Stimulated activated CD4-positive, alpha-beta T cell treated with anti-CD3 and anti-CD28 coated beads, Interleukin-12 subunit alpha, Interleukin-12 subunit beta, amount 100 ng/mL, for 48 hours (primary cell): ENCODE data around the gene PTDSS2.
"Not testable (repeated sequence)": the region's sequence is repeated elsewhere in the genome, so short reads cannot be mapped to it uniquely, and the experiment has no call there.

Source experiments
- DNase-seq, 3 donors: peaks; one replicate each; pipeline ENCODE4 v3.0.0-alpha.2; 2020; ENCODE audit warnings: low read depth in 2 of 3, low spot score in 1 of 3

The PTDSS2 gene

DNA sequence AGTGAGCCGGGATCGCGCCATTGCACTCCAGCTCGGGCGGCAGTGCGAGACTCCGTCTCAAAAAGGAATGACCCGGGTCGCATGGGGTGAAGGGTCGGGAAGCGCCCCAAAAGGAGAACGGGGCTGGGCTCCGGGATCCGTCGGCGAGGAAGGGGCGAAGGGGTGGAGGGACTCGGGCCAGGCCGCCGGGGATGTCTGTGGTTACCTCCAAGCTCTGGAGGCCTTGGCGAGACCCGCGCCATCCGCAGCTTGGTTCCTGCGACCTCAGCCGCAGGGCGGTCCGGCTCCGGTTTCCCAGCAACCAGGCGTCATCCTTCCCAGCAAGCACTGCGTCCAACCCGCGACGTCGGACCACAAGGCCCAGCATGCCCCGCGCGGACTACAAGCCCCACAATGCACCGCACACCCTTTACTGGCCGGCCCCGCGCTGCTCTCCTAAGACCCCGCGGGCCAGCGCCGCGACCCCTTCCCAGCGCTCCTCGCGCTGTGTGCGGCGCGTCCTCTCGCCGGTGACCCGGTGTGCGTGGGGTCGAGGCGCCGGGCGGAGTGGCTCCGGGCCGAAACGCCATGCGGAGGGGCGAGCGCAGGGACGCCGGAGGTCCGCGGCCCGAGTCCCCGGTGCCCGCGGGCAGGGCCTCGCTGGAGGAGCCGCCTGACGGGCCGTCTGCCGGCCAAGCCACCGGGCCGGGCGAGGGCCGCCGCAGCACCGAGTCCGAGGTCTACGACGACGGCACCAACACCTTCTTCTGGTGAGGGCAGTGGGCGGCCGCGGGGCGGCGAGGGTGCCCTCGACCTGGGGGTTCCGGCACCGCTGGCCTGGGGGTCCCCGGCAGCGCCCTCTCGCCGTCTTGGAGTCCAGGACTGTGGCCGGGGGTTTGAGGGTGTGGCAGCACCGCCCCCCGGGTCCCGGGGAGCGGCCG is at the start of gene PTDSS2:
TSS of gene PTDSS2 (plus strand) at position 391 of the 920 bp plus-strand sequence. CDS start at position 568, 177 bp downstream.
- peak; percentile 90 to 94 (median 92) for DNase-seq

DNA sequence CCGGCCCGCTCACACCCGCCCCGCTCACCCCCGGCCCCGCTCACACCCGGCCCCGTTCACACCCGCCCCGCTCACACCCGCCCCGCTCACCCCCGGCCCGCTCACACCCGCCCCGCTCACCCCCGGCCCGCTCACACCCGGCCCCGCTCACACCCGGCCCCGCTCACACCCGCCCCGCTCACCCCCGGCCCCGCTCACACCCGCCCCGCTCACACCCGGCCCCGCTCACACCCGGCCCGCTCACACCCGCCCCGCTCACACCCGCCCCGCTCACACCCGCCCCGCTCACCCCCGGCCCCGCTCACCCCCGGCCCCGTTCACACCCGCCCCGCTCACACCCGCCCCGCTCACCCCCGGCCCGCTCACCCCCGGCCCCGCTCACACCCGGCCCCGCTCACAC is 48.9 kb upstream of the PTDSS2 start:
- DNase-seq: not testable (repeated sequence)

DNA sequence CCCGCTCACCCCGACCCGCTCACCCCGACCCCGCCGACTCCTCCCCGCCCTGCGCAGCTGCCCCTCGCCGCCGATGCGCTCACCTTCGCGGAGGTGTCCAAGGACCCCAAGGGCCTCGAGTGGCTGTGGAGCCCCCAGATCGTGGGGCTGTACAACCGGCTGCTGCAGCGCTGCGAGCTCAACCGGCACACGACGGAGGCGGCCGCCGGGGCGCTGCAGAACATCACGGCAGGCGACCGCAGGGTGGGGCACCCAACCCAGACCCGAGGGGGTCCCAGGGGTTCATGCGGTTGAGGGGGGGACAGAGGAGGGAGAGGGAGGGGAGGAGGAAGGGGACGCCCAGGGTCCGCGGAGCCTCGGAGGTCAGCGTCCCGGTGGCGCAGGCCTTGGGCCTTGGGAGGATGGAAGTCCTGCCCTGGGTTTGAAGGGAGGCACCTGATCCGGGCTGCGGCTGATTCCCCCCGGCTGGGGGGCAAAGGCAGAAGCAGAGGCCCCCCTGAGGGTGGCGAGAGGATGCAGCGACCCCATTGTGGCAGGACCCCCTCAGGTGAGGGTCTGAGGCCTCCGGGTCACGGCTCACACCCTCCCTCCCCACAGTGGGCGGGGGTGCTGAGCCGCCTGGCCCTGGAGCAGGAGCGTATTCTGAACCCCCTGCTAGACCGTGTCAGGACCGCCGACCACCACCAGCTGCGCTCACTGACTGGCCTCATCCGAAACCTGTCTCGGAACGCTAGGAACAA is 46.9 kb upstream of the PTDSS2 start:
- DNase-seq: no peak

DNA sequence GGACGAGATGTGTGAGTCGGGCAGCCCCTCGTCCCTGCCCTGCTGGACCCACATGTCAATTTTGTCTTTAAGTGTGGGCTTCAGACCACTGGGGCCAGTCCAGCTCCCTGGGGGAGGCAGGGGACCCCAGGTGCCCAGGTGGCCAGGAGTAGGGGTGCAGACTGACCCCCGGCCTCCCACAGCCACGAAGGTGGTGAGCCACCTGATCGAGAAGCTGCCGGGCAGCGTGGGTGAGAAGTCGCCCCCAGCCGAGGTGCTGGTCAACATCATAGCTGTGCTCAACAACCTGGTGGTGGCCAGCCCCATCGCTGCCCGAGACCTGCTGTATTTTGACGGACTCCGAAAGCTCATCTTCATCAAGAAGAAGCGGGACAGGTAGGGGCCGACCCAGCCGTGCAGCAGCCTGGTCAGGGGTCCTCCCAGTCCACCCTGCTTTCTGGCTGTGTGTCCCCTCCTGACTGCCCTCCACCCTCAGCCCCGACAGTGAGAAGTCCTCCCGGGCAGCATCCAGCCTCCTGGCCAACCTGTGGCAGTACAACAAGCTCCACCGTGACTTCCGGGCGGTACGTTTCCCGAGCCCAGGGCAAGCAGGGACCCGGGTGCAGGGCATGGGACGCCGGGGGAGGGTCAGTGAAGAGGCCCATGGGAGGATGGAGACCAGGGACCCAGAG is 46.2 kb upstream of the PTDSS2 start:
- no peak for DNase-seq

DNA sequence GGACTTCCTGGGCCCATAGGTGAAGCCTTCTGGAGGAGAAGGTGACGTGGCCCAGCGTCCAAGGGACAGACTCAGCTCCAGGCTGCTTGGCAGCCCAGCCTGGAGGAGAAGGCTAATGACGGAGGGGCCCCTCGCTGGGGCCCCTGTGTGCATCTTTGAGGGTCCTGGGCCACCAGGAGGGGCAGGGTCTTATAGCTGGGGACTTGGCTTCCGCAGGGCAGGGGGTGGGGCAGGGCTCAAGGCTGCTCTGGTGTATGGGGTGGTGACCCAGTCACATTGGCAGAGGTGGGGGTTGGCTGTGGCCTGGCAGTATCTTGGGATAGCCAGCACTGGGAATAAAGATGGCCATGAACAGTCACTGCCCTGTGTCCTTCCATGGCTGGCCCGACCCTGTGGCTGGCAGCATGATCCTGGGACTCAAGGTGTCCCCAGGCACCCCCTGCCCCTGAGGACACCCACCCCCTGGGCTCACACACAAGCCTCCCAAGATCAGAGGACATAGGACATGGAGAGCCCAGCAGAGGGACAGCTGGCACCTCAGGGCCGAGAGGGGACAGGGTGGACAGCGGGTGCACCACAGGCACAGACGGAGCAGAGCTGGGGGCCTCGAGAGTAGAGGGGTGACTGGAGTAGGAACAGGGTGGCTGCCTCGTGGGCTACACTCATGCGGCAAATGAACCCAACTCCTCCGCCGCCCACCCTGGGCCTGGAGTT is 45.4 kb upstream of the PTDSS2 start:
- no peak for DNase-seq

DNA sequence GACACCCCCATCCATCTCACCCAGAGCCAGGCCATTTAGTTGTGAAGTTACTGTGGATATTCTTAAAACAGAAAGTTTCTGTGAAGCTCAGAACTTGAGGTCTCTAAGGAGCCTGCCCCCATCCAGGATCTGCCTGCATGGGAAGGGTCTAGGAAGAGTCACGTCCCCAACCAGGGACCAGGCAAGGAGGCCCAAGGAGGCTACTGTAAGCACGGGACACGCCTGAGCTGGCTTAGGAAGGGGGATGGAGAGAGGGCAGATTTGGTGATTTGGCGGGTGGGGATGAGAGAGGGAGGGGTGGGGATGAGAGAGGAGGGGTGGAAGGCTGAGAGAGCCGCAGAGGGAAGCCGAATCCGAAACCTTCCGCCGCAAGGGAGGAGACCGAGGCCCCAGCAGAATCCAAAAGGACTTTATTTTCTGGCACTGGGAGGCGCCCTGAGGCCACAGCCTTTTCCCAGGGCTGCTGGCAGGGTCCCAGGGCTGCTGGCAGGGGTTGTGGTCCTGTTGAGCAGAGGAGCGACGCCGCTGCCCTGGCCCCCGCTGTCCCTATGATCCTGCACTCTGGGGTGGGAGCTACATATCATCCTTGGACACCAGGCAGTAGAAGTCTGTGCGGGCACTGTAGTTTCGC is 44.6 kb upstream of the PTDSS2 start:
- no peak for DNase-seq

DNA sequence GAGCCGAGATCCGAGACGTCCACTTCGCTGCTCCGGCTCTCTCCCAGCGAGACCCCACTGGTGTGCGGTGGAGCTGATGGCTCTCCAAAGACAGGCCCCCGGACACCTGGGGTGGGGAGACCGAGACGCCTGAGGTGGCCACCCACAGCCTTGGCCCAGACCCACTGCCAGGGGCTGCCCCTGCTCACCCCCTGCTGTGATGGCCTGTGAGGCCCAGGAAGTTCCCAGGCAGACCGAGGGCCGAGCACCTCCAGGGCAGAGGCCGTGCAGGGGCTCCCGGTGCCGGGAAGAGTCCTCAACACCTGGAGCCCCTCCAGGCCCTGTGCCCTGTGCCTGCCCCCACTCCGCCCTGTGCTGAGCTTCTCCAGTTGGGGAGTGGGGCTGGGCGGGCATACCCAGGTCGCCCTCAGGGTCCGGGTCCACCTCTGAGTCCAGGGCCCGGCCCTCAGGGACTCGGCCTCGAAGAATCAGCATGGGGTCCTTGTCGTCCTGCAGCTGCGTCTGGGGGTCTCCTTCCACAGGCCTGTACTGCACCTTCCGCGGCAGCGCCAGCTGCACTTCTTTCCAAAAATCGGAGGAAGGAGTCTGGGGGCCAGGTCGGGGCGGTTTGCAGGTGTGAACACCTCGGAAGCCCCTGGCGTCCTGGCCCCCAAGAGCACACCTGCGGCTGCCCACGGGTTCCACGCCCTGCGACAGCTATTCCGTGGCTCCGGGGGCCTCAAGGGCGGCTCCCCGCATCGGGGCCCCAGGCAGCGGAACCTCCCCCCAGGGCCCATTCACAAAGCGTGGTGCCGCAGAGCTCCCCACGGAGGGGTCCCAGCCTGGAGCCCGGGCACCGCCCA is 43.9 kb upstream of the PTDSS2 start:
- no peak for DNase-seq

DNA sequence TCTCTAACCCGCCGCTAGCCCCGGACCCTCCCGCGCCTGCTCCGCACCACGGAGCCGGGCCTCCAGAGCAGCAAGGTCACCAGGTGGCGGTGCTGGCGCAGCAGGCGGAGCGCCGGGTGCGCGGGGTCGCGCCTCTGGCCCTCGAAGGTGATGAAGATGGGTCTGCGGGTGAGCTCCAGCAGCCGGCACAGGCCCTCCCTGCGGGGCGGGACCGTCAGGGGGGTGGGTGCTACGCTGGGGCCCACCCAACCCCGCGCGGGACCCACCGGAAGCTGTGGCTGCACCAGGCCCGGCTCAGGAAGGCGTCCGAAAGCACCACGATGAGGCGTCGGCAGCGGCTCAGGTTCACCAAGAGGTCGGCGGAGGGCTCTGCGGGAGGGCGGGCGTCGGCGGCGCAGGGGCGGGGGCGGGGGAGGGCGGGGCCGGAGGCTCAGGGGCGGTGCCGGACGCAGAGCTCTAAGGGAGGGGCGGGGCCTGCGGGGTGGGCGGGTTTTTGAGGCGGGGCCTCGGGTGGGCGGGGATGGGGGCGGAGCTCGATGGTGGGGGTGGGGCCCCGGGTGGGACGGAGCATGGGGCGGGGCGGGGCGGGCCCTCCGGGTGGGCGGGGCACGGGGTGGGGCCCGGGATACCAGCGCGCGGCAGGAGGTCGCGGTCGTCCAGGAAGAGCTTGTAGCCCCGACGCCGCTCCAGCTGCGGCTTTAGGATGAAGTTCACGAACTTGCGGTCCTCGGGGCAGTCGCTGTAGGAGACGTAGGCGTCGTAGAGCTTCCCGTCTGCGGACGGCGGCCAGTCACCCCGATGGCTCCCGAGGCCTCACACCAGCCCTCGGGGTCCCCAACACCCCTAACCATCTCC is 43.1 kb upstream of the PTDSS2 start:
- peak; percentile 73 to 80 (median 79) for DNase-seq

DNA sequence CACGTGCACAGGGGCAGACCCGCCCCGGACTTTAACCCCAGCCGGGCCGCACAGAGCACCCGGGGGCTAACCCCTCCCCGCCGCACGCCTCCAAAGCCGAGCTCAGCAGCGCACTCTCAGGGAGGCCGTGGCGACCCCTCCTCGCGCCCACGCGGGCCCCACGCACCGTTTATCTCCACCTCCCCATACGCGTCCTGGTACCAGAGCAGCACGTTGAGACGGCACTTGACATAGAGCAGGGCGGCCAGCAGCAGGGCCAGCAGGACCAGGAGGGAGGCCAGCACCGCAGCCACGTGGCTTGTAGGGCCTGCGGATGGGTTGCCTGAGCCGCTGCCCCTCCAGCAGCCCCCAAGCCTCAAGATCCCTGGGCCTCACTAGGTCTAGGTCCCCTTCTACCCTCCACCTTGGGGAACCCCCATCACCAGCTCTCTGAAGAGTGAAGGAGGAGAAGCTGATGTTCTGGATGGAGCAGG is 42.4 kb upstream of the PTDSS2 start:
- DNase-seq: no peak

DNA sequence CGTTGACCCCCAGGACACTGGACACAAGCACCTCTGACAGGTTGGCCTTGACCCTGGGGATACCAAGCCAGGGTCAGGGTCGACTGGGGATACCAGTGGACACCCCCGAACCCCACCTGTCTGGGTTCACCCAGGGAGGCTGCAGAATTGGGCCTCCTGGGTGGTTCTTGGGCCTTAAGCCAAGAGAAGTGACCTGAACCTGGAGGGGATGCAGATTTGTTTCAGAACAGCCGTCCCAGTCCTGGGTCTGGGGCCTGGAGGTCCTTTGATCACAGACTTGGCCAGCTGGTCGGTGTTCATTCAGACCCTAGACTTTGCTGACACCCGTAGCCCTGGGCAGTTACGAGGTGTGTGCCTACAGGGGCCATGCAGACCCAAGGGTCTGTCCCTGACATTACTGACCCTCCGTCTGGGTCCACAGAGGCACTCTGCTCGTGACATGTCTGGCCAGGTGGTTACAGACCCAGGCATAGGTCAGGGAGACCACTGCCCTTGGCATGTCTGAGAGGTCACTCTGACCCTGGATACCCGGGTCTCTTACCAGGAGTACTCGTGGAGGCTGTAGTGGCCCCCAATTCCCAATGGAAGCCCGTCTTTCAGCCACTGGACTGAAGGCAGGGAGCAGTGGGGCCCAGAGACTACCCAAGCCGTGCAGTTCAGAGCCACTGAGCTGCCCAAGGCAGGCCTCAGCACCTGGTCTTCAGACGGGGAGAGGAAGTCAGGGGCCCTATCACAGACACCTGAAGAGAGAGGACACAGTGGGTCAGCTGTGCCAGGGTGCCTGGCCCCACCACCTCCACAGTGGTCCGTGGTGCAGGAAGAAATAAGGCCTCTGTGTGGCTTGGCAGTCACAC is 41.7 kb upstream of the PTDSS2 start:
- DNase-seq: no peak

DNA sequence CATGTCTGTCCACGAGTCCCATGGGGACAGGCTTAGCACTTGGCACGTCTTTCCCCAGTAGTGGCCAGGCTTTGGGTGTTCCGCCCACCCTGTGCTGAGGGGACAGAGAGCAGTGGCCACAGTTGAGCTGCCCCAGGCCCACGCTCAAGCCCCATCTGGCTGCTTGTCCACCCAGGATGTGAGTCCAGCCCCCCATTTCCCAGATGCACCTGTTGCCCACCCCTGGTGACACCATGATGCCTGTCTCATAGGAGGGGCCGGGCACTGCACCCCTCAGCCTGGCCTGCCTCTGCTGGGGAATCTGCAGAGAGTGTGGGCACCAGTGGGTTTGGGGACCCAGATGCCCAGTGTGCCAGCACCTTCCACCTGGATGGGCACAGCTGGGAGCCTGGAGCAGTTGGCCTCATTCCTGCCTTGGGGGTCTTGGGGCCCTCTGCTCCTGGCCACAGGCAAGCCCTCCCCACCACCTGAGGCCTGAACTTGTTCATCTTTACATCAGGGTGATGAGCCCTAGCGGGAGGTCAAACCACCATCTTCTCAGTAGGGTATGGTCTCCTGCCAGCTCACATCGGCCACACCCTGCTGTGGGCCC is 41.0 kb upstream of the PTDSS2 start:
- DNase-seq: no peak

DNA sequence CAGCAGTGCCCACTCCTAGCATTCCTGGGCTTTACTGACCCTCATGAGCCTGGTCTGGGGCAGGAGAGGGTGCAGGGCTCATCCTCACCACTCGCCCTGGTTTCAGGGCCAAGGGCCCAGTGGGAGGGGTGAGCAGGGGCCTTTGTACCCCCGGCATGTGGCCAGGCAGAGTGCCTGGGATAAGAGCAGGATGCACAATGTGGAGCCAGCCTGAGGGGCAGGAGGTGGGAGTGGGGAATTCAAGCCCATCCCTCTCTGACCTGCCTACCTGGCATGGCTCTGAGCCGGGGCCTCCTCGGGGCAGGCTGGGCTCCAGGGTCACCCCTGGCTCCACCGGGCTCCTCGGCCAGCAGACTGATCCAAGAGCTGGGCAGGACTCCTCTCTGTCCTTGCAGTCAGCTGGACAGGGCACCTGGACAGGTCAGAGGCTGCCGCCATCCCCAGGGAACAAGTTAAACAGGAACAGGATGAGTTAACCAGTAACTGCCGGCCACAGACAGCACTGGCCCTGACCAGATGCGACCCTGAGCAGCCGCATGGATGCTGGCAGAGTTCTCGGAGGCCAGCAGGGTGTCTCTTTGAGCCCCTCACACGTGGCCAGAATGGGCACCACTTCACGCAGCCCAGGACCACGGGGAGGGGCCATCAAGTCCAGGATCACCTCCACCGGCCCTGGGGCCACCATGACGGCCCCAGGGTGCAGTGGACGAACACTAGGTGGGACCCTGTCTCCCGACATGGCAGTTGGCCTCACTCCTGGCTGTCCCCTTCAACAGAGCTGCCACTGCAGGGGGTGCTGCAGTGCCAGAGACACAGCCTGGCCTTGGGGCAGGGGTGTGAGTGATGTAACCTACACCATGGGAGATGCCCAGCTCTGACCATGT is 40.2 kb upstream of the PTDSS2 start:
- DNase-seq: no peak

DNA sequence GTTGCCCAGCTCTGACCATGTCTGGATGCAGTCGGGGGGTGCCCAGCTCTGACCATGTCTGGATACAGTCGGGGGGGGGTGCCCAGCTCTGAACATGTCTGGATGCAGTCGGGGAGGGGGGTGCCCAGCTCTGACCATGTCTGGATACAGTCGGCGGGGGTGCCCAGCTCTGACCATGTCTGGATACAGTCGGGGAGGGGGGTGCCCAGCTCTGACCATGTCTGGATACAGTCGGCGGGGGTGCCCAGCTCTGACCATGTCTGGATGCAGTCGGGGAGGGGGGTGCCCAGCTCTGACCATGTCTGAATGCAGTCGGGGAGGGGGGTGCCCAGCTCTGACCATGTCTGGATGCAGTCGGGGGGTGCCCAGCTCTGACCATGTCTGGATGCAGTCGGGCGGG is 39.4 kb upstream of the PTDSS2 start:
- DNase-seq: not testable (repeated sequence)

DNA sequence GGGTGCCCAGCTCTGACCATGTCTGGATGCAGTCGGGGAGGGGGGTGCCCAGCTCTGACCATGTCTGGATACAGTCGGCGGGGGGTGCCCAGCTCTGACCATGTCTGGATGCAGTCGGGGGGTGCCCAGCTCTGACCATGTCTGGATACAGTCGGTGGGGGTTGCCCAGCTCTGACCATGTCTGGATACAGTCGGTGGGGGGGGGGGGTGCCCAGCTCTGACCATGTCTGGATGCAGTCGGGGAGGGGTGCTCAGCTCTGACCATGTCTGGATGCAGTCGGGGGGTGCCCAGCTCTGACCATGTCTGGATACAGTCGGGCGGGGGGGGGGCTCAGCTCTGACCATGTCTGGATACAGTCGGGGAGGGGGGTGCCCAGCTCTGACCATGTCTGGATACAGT is 38.6 kb upstream of the PTDSS2 start:
- not testable (repeated sequence) for DNase-seq

DNA sequence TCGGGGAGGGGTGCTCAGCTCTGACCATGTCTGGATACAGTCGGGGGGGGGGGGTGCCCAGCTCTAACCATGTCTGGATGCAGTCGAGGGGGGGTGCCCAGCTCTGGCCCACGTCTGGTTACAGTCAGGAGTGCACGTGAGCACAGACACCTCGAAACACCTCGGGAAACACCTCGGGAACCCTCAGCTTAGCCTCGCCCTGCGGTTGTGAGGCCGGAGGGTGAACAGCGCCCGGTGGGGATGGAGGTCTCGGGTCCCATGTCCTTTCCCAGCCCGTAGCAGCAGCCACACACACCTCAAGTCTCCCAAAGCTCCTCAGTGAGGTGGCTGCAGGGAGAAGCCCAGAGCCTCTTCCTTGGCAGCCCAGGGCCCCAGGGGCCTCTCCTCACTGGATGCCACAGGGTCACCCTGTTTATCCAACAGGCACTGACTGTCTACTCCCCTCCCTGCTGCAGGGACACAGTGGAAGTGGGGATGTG is 37.4 kb upstream of the PTDSS2 start:
- DNase-seq: no peak
